ENCODE data around the gene PRR36.

GRCh38 chr19:7888826-7889217, 14.6 kb upstream of the PRR36 start:
- TF ChIP-seq CTCF (IDR thresholded peaks at IDR 0.05), result no peak
- TF ChIP-seq TCF7 (CRISPR knock-in tag; IDR thresholded peaks at IDR 0.05; ENCODE audit: low read depth), result no peak
- no peak for TF ChIP-seq ZNF671 (CRISPR knock-in tag; IDR thresholded peaks at IDR 0.05)
- TF ChIP-seq PREB (CRISPR knock-in tag; IDR thresholded peaks at IDR 0.05; ENCODE audit: borderline replicate concordance), result no peak
- no peak for TF ChIP-seq JUN (CRISPR knock-in tag; IDR thresholded peaks at IDR 0.05)
- TF ChIP-seq CREB1 (CRISPR knock-in tag; IDR thresholded peaks at IDR 0.05), result no peak
- TF ChIP-seq USF2 (CRISPR knock-in tag; IDR thresholded peaks at IDR 0.05), result no peak
- no peak for TF ChIP-seq ATF2 (CRISPR knock-in tag; IDR thresholded peaks at IDR 0.05; ENCODE audit: borderline replicate concordance, low read depth)
- no peak for TF ChIP-seq FOXP1 (CRISPR knock-in tag; IDR thresholded peaks at IDR 0.05; ENCODE audit: borderline replicate concordance)
- no peak for TF ChIP-seq SMAD4 (CRISPR knock-in tag; IDR thresholded peaks at IDR 0.05)
- no peak for TF ChIP-seq RORB (CRISPR knock-in tag; IDR thresholded peaks at IDR 0.05)
